K562 (cell line): ENCODE results near the gene CSNK1D. TPM values are rescaled to one million over a fixed set of nuclear protein-coding genes. Genes with fewer than 3 reads are reported as not detected.

Source experiments
- CREB1 ChIP-seq, 2 experiments: sonication (generic) in 1 of 2; formaldehyde crosslinking in 1 of 2; IDR thresholded peaks; 2 replicates each; pipeline versions ENCODE4 v1.6.1 to v1.8.0; 2012 to 2022; ENCODE audit warnings: inconsistent platforms in 1 of 2, mild to moderate bottlenecking in 1 of 2, missing genetic modification reagents in 1 of 2, moderate library complexity in 1 of 2
- KLF16 ChIP-seq: IDR thresholded peaks from 2 replicates; pipeline ENCODE4 v1.6.1; 2016; ENCODE audit warnings: antibody characterized with exemption
- ZNF785 ChIP-seq: fragments of 250-450 bp; sonication (Bioruptor Pico); IDR thresholded peaks from 2 replicates; pipeline ENCODE4 v1.4.0; 2020; ENCODE audit warnings: mild to moderate bottlenecking
- polyA plus RNA-seq, 8 experiments: library from polyadenylated mRNA; depleted of rRNA in 4 of 8; stranded (reverse) in 5 of 8; unstranded in 3 of 8; fragments of >200 nt; fragmentation: Nextera tagmentation in 2 of 8; fragmentation: Illumina TruSeq in 1 of 8; extraction: Ambion mirVana in 2 of 8; extraction: Trizol in 1 of 8; gene quantifications; 2 replicates each; pipeline versions ENCODE4 v1.2.1 to v1.2.3, GENCODE V29; 2011 to 2014; ENCODE audit warnings: inconsistent platforms in 1 of 8, missing spikeins in 1 of 8
- total RNA-seq, 7 experiments: library from RNA; depleted of rRNA in 6 of 7; stranded (reverse); fragments of >200 nt in 6 of 7; fragmentation: Illumina TruSeq in 2 of 7; extraction: Trizol in 2 of 7; gene quantifications; 2 replicates each; pipeline versions ENCODE4 v1.2.1 to v1.2.3, GENCODE V29; 2011 to 2021; ENCODE audit warnings: low replicate concordance in 1 of 7
- TF ChIP-seq, protein P1 (sequence below), 2 experiments: fragments of 450-650 bp in 1 of 2; sonication (generic) in 1 of 2; formaldehyde crosslinking in 1 of 2; IDR thresholded peaks in 1 of 2; conservative IDR thresholded peaks in 1 of 2; 2 replicates each; pipeline versions ENCODE4 v1.6.1 to v1.8.1; 2016 to 2023; ENCODE audit warnings: mild to moderate bottlenecking in 2 of 2, moderate library complexity in 2 of 2, inconsistent platforms in 1 of 2, missing genetic modification reagents in 1 of 2
- TF ChIP-seq, protein P2 (sequence below), 3 experiments: fragments of 200-800 bp in 1 of 3; fragments of 250-450 bp in 1 of 3; fragments of 450-650 bp in 1 of 3; sonication (Bioruptor Pico) in 1 of 3; sonication (Bioruptor generic) in 1 of 3; formaldehyde crosslinking in 1 of 3; IDR thresholded peaks; 2 replicates each; pipeline versions ENCODE4 v1.6.1 to v1.8.0; 2016 to 2022; ENCODE audit warnings: mild to moderate bottlenecking in 2 of 3, missing genetic modification characterization in 2 of 3, missing compliant biosample characterization in 1 of 3, moderate library complexity in 1 of 3

CSNK1D gene
- total and polyA plus RNA-seq, 9 of the 15 experiments (the other 6 are each of a cell fraction or from before 2014, with no cell fraction given), result 6.5 to 133 (median 41.3) TPM

DNA sequence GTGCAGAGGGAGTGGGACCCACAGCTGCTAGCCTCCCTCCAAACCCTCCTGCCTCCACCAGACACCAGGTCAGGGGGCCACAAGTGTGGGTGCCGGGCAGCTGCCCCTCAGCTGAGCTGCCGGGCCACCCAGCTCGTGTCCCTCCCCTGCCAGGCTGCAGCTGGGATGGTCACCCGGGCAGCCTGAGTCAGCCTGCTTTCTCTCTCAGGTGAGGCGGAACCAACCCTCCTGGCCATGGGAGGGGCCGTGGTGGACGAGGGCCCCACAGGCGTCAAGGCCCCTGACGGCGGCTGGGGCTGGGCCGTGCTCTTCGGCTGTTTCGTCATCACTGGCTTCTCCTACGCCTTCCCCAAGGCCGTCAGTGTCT, 37.7 kb downstream of the CSNK1D start (continued):
- TF ChIP-seq, protein P1, sequence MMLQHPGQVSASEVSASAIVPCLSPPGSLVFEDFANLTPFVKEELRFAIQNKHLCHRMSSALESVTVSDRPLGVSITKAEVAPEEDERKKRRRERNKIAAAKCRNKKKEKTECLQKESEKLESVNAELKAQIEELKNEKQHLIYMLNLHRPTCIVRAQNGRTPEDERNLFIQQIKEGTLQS (IDR thresholded peaks at IDR 0.05), result peak; percentile 83
- TF ChIP-seq, protein P1 (CRISPR knock-in tag; conservative IDR thresholded peaks at IDR 0.05), result no peak
- peak; percentile 20; the same call in 1 of the 2 replicates for TF ChIP-seq CREB1 (IDR thresholded peaks at IDR 0.05)
- TF ChIP-seq CREB1 (CRISPR knock-in tag; IDR thresholded peaks at IDR 0.05), result no peak
- TF ChIP-seq KLF16, result no peak
- TF ChIP-seq ZNF785 (CRISPR knock-in tag), result no peak
- TF ChIP-seq, protein P2, sequence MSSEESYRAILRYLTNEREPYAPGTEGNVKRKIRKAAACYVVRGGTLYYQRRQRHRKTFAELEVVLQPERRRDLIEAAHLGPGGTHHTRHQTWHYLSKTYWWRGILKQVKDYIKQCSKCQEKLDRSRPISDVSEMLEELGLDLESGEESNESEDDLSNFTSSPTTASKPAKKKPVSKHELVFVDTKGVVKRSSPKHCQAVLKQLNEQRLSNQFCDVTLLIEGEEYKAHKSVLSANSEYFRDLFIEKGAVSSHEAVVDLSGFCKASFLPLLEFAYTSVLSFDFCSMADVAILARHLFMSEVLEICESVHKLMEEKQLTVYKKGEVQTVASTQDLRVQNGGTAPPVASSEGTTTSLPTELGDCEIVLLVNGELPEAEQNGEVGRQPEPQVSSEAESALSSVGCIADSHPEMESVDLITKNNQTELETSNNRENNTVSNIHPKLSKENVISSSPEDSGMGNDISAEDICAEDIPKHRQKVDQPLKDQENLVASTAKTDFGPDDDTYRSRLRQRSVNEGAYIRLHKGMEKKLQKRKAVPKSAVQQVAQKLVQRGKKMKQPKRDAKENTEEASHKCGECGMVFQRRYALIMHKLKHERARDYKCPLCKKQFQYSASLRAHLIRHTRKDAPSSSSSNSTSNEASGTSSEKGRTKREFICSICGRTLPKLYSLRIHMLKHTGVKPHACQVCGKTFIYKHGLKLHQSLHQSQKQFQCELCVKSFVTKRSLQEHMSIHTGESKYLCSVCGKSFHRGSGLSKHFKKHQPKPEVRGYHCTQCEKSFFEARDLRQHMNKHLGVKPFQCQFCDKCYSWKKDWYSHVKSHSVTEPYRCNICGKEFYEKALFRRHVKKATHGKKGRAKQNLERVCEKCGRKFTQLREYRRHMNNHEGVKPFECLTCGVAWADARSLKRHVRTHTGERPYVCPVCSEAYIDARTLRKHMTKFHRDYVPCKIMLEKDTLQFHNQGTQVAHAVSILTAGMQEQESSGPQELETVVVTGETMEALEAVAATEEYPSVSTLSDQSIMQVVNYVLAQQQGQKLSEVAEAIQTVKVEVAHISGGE (CRISPR knock-in tag; IDR thresholded peaks at IDR 0.05), result 0 out of 6 replicates have a peak, but pooled peaks of 1 of the 3 experiments have one; percentile 8
